Testis (tissue), 3 donors: Measurements from ENCODE around the gene A3GALT2. TPM values are rescaled to one million over a fixed set of nuclear protein-coding genes. Genes with fewer than 3 reads are reported as not detected.

Experiments used
- DNase-seq: peaks from one replicate; pipeline ENCODE4 v3.0.0-alpha.2; 2019
- H3K27ac ChIP-seq, 2 donors: fragments of 200-600 bp; sonication (generic); one replicate each; pipeline ENCODE4 v1.5.1; 2019
- H3K27me3 ChIP-seq: fragments of 200-600 bp; sonication (generic); one replicate; pipeline ENCODE4 v1.5.1; 2019
- H3K36me3 ChIP-seq: fragments of 200-600 bp; sonication (generic); one replicate; pipeline ENCODE4 v1.5.1; 2017; ENCODE audit warnings: low read depth; ENCODE audit errors: missing control alignments
- H3K4me1 ChIP-seq: fragments of 200-600 bp; sonication (generic); one replicate; pipeline ENCODE4 v1.5.1; 2019
- H3K4me3 ChIP-seq, 2 donors: fragments of 200-600 bp; sonication (generic); one replicate each; pipeline ENCODE4 v1.5.1; 2017 to 2019
- H3K9me3 ChIP-seq: fragments of 200-600 bp; sonication (generic); one replicate; pipeline ENCODE4 v1.5.1; 2017
- POLR2A ChIP-seq: fragments of 450-650 bp; IDR thresholded peaks from one replicate; pipeline ENCODE4 v1.6.1; 2017; ENCODE audit warnings: antibody characterized with exemption, mild to moderate bottlenecking, moderate library complexity
- WGBS, 2 donors: methylation state at CpG; one replicate each; pipeline ENCODE4 v1.1.5; 2018; 5-methylcytosine and 5-hydroxymethylcytosine counted together
- intact Hi-C: fragments of 100-400 bp; cut with DNase I; formaldehyde crosslinking; loops from one replicate; pipeline ENCODE4 v1.15.1; 2023; ENCODE audit warnings: low total_unique reads
- polyA plus RNA-seq: library from polyadenylated mRNA; stranded (reverse); fragments of 350-450 nt; fragmentation: Illumina TruSeq; extraction: RNeasy Lipid Tissue Mini Kit (QIAGEN cat#74804); gene quantifications from one replicate; pipeline ENCODE4 v1.2.3, GENCODE V29; 2014; ENCODE audit warnings: low read depth, low replicate concordance; ENCODE audit not compliant: insufficient read depth
- total RNA-seq, 2 donors: library from RNA; depleted of rRNA; stranded (reverse); fragments of >200 nt; gene quantifications; one replicate each; pipeline ENCODE4 v1.2.3, GENCODE V29; 2016
- TF ChIP-seq, protein P1 (sequence below), 3 experiments: fragments of 450-650 bp in 2 of 3; fragments of 200-600 bp in 1 of 3; sonication (generic) in 1 of 3; IDR thresholded peaks; one replicate each; pipeline ENCODE4 v1.5.1; 2016 to 2019; ENCODE audit warnings: antibody characterized with exemption in 3 of 3, mild to moderate bottlenecking in 2 of 3, moderate library complexity in 1 of 3

The A3GALT2 gene
- total and polyA plus RNA-seq, 3 donors from 2014 or later: 0.87 to 1.7 TPM; not detected in 1

DNA sequence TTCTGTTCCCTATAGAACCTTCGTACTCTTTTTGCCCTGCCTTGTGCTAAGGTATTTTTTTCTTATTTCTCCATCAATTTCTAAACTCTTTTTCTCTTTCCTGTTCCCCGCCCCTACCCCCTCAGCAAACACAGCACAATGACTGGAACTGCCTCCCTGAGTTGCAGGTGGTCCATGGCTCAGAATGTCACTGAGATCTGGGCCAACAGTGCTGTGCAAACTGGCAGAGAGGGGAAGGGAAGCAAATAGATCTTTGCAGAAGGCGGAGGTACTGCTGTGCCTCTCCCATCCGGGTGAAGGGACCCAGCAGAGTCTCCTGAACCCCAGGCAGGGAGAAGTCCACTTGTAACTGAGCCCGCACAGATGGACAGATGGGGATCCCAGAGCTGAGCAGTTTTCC is 32.6 kb upstream of the A3GALT2 start:
- TF ChIP-seq POLR2A: no peak
- TF ChIP-seq, protein P1, sequence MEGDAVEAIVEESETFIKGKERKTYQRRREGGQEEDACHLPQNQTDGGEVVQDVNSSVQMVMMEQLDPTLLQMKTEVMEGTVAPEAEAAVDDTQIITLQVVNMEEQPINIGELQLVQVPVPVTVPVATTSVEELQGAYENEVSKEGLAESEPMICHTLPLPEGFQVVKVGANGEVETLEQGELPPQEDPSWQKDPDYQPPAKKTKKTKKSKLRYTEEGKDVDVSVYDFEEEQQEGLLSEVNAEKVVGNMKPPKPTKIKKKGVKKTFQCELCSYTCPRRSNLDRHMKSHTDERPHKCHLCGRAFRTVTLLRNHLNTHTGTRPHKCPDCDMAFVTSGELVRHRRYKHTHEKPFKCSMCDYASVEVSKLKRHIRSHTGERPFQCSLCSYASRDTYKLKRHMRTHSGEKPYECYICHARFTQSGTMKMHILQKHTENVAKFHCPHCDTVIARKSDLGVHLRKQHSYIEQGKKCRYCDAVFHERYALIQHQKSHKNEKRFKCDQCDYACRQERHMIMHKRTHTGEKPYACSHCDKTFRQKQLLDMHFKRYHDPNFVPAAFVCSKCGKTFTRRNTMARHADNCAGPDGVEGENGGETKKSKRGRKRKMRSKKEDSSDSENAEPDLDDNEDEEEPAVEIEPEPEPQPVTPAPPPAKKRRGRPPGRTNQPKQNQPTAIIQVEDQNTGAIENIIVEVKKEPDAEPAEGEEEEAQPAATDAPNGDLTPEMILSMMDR (IDR thresholded peaks at IDR 0.05): no peak
- WGBS, 2 donors: 95 to 99% methylated on average over 5 of the region's 5 CpGs
- H3K4me1 ChIP-seq: no peaks in the 10 kb centered on the region
- no peaks in the 10 kb centered on the region for H3K36me3 ChIP-seq
- no peaks in the 10 kb centered on the region for H3K9me3 ChIP-seq
- H3K4me3 ChIP-seq: no peak overlapping the region
- DNase-seq: no peak
- intact Hi-C loops: no loop called here
- no peak overlapping the region for H3K27ac ChIP-seq
- no peaks in the 10 kb centered on the region for H3K27me3 ChIP-seq

DNA sequence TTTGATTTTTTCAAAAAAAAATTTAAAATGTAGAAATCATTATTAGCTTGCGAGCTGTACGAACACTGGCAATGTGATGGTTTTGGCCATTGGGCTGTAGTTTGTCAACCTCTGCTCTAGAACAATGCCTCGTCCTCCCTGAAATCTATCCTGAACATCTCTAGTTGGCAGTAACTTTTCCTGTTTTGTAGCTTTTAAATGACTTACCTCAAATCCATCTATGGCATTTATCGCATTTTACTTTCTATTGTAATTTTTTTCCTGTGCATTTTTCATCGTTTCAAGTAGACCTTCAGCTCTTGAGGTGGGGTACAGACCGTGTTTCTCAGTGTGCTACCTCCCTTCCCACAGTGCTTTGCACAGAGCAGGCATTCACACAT is 30.4 kb upstream of the A3GALT2 start:
- Histone ChIP-seq H3K4me3 (no peak overlapping the region), H3K27ac (no peak overlapping the region), H3K36me3 (no peaks in the 10 kb centered on the region), H3K27me3 (no peaks in the 10 kb centered on the region), H3K9me3 (no peaks in the 10 kb centered on the region), H3K4me1 (peaks cover 5% of the 10 kb centered on the region)
- TF ChIP-seq POLR2A: no peak
- TF ChIP-seq, protein P1 (IDR thresholded peaks at IDR 0.05): no peak
- 94 to 96% methylated on average over 6 of the region's 6 CpGs for WGBS, 2 donors
- no peak for DNase-seq
- intact Hi-C loops: no loop called here

DNA sequence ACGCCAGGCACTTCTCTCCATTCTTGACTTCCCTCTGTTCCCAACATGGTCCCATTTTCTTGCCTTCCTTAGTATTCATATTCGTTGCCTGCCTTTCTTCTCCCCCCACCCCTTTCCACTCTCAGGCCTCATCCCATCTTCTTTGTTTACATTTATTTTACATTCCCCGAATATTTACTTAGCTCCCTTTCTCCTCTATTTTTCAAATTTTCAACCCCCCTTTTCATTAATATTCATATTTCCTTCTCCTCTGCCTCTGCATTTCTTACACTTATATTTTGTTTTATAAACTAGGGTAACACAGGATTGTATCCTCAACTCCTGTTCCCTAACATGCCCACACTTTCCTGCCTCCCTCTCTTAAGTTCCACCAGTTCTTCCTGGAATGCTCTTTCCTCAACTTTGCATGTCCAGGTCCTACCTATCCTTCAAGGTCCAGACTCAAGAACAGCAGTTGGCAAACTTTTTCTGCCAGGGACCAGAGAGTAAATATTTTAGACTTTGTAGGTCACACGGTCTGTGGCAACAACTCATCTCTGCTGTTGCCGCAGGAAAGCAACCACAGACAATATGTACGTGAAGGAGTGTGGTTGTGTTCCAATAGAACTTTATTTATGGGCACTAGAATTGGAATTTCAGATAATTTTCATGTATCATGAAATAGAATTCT is 29.8 kb upstream of the A3GALT2 start:
- TF ChIP-seq, protein P1 (IDR thresholded peaks at IDR 0.05): no peak
- no peak for TF ChIP-seq POLR2A
- Histone ChIP-seq H3K36me3 (no peaks in the 10 kb centered on the region), H3K4me1 (peaks cover 8% of the 10 kb centered on the region), H3K4me3 (peak overlapping the region; percentile 68 to 70), H3K27ac (peak overlapping the region in 1 of 2 donors; percentile 80), H3K27me3 (no peaks in the 10 kb centered on the region), H3K9me3 (no peaks in the 10 kb centered on the region)
- WGBS, 2 donors: 34 to 50% methylated on average over 6 of the region's 6 CpGs
- intact Hi-C loops: no loop called here
- no peak for DNase-seq

DNA sequence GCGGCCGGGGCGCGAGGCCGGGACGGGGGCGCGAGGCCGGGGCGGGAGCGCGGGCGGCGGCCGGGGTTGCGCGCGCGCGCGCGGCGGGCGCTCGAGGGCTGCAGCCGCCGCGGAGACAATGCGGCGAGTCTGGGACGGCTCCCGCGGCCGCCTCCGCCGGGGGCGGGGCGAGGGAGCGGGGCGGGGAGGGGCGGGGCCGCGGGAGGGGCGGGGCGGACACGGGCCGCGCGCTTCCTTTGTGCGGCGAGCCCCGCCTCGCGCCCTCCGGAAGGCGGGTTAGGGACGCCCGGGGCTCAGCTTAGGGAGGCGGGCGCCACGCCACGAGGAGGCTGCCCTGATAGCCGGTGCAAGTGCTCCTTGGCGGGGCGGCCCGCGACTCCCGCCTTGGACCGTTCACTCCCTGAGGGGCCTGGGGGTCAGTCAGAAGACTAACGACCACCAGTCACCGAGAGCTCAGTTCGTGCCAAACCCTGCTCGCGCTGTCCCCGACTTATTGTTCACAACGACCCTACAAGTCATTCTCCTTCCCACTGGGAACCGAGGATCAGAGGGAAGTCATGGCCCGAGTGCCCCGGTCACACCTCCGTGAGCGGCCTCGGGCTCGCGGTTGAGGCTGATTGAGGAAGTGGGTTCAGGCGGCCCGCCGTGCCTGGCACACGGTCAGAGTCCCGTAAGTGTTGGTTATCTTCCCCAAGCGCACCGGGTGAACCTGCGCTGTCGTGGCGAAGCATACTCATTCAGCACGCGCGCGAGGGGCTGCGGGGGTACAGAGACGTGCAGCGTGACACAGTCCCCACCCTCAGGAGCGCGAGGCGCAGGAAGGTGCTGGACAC is 29.1 kb upstream of the A3GALT2 start:
- 0 to 1% methylated on average over 27 to 41 of the region's 104 CpGs for WGBS, 2 donors
- Histone ChIP-seq H3K36me3 (no peaks in the 10 kb centered on the region), H3K27me3 (no peaks in the 10 kb centered on the region), H3K27ac (peak overlapping the region; percentile 15 to 97), H3K9me3 (no peaks in the 10 kb centered on the region), H3K4me3 (peak overlapping the region; percentile 70 to 94), H3K4me1 (peaks cover 8% of the 10 kb centered on the region)
- TF ChIP-seq, protein P1 (IDR thresholded peaks at IDR 0.05): no peak
- TF ChIP-seq POLR2A: no peak
- intact Hi-C loops: no loop called here
- DNase-seq: peak; percentile 87
